ENCODE measurements around the gene SORBS2.
A peak's percentile ranks its signal among the peaks of the same experiment; 100 is the strongest.
"Not testable (repeated sequence)": the region's sequence is repeated elsewhere in the genome, so short reads cannot be mapped to it uniquely, and the experiment has no call there.

SORBS2 gene, protein sequence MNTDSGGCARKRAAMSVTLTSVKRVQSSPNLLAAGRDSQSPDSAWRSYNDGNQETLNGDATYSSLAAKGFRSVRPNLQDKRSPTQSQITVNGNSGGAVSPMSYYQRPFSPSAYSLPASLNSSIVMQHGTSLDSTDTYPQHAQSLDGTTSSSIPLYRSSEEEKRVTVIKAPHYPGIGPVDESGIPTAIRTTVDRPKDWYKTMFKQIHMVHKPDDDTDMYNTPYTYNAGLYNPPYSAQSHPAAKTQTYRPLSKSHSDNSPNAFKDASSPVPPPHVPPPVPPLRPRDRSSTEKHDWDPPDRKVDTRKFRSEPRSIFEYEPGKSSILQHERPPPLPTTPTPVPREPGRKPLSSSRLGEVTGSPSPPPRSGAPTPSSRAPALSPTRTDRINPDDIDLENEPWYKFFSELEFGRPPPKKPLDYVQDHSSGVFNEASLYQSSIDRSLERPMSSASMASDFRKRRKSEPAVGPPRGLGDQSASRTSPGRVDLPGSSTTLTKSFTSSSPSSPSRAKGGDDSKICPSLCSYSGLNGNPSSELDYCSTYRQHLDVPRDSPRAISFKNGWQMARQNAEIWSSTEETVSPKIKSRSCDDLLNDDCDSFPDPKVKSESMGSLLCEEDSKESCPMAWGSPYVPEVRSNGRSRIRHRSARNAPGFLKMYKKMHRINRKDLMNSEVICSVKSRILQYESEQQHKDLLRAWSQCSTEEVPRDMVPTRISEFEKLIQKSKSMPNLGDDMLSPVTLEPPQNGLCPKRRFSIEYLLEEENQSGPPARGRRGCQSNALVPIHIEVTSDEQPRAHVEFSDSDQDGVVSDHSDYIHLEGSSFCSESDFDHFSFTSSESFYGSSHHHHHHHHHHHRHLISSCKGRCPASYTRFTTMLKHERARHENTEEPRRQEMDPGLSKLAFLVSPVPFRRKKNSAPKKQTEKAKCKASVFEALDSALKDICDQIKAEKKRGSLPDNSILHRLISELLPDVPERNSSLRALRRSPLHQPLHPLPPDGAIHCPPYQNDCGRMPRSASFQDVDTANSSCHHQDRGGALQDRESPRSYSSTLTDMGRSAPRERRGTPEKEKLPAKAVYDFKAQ (N-terminal part only)

DNA sequence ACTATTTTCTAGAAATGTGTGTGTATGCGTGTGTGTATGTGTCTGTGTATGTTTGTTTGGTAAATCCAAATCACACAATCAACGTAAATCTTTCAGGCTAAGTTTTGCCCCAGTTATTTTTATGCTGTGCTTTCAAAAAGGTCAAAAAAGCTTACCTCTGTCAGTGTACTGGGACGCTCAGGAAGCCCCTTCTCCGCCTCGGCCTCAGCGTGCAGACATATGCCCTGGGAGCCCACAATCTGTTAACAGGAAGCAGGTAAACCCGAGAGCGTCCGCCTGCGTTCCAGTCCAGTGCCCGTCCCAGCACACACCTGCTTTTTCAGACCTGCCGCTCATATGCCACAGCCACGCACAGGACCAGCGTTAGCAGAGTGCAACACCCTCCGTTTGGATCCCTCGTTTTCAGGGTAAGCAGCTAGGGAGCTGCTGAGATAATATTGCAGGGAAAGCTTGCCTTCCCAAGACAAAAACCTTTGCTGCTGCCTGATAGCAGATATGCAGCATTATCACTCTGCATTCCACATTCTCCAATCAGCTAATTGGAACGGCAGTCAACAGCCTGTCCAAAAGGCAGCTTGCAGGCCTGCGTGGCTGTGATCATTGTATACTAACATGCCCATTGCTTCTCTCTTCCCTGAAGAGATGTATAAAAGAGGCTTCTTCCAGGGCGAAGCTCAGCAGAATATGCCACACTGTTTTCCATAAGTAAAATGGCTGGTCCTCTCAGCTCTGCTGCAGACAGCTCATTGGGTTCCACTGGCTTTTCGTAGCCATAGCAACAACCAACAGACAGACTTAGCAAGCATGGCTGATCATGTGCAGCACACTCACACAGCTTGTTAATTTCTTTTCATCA, at the start of gene SORBS2:
SORBS2 (minus strand) TSS at position 686 of the 856 bp plus-strand sequence. CDS start 121,623 bp downstream, outside the sequence.
- no peak for DNase-seq (ENCODE audit: insufficient read length, low spot score)
- no peak for FAIRE-seq

DNA sequence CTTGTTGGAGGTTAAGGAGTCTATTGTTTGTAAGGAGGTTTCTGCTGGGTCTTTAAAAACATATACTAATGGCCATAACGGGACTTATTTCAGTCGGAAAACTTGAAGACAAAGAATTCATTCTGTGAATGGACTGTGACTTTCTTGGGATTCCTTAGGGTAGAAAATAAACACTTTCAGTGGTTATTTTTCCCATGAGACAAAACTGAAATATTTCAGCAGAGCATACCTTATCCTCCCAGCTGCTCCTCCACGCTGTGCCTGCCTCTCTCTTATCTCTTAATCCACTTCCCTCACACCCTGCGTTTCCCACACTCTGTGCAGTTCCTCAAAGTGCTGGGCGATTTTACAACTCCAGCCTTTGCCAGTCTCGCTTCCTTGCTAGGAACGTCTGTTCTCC, 47.1 kb upstream of the SORBS2 start:
- DNase-seq (ENCODE audit: insufficient read length, low spot score) = no peak
- FAIRE-seq = no peak

DNA sequence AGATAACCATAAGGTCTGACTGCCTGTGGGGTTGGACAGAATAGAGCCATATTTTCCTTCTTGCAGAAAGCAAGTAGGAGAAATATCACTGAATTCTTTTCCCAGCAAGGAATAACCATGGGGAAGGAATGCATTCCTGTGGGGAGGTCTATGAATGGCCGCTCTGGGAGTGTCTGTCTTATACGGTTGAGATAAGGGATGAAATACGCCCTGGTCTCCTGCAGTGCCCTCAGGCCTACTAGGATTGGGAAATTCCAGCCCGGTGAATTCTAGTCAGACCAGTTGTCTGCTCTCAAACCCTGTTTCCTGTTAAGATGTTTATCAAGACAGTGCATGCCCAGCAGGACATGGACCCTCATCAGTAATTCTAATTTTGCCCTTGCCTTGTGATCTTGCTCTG, 45.6 kb upstream of the SORBS2 start:
- not testable (repeated sequence) for FAIRE-seq; DNase-seq (ENCODE audit: insufficient read length, low spot score)

DNA sequence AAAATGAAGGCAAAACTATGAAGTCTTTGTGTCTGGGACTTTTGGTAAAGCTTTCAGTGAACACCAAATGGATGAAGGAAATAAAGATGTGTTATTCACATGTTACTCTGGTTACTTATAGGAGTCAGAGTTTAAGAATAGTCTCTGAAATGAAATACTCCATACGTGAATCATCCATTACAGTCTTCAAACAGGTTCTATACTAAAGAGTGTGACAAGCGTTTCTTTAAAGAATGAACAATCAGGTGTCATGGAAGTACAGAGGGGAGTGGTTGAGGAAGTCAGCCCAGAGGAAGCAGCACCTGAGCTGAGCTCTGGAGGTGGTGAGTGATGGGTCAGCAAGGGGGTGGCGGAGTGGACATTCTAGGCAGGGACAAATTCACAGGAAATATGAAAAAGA, 41.8 kb upstream of the SORBS2 start:
- DNase-seq (ENCODE audit: insufficient read length, low spot score) (no peak), FAIRE-seq (no peak)

DNA sequence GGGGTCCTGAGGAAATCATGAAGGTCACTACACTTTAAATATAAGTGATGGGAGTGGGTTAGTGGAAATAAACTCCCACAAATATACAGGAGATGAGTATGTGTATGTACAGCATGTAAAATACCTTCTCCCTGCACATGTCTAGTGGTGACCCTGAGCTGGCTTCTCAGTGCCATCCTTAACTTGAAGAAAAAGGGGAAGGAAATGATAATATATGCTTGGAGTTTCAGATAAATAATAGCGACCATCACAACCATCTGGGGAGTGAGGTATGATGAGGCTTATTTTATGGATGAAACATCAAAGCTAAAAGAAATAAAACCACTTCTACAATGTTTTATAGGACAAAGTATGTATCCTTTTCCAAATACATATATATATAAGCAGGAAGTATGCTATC, 41.0 kb upstream of the SORBS2 start:
- no peak for DNase-seq (ENCODE audit: insufficient read length, low spot score)
- no peak for FAIRE-seq

DNA sequence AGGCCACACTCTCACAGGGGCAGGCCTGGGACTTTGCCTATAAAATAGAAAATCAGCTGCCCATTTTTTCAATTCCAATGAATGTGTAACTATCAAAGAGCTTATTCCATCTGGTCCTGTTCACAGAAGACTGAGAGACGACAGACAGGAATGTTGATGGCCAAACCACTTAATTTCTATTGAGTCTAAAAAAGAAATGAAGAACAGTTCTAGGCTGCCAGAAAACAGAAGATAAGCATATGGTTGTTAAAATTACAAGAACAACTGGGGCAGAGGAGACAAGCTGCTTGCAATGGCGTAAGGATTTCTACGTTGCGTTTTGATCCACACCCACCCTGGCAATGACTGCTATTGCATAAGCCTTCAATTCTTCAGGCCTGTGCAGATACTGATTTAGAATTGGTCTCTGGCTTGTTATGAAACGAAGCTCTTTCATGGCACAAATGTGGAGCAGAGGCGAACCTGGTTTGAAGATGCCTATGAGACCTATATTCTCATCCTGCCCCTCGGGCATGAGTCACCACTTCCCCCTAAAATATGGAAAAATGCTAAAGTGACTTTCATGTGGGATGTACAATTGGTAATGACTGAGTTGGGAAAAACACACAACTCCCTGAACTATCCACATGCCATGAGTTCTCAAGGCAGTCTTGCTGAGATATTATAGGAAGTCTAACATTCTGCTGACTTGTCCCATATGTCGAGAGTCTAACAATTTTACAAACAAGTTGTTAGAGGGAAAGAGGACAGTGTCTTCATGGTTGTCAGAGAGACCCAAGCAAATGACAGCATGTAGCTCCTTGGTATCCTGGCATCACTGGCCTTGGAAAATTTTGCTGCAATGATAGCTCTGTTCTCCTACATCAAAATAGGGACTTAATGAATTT, 37.9 kb upstream of the SORBS2 start:
- FAIRE-seq = peak; percentile 4
- no peak for DNase-seq (ENCODE audit: insufficient read length, low spot score)

DNA sequence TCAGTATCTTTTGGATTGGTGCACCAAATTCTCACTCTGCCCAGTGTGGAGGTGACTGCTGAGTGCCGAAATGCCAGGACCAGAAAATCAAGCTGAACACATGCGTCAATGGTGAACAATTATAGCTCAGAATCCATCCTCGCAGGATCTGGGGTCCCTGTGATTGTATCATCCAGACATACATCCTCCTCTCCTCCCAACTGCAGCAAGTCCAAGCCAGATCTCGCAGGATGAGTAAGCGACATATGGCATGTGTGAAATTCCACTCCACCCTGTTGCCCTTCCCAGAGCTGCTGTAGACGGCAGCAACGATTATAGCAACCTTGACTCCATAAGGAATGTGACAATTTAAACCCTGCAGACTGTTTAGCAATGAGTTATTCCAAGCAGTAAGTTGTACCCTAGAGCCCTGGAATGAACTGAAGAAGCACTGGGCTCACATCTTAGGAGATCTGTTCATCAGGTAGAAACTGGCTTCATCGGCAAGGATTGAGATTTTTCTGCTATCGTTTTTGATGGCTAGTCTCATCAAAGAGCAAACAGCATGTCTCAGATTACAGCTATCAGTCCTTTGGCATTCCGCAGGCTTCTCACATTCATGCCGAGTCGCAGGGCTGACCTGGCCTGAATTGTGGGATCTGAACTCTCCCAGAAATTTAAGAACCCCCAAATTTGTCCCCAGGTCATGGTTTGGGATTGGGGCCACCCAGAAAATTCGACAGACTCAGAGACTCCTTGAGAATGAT, 35.5 kb upstream of the SORBS2 start:
- peak; percentile 99 for FAIRE-seq
- peak; percentile 69 for DNase-seq (ENCODE audit: insufficient read length, low spot score)

DNA sequence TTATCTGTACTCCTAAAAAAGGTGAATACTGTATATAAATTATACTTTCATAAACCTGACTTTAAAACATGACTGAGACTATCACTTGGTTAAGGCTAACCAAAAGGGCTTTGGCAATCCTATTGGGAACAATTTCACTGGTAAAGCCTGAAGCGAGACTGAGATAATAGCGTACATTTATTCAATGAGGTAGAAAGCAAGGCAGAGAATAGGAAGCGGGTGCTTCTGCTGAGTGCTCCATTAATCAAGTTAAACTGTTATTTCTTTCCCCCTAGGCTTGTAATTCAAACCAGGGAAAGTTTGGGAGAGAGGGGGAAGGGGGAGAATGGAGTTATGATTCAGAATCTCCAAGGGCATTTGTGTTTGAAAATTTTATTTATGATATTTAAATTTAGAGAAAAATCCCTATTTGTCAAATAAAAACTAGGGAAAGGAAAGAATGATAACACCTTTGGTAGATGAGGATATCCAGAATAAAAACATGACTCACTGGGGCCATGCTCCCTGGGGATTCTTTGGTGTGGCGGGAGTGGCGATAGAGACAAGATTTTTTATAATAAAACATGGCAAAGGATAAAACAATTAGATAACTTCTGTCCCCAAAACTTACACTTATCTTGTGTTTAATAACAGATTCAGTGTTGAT, 34.6 kb upstream of the SORBS2 start:
- FAIRE-seq (no peak), DNase-seq (ENCODE audit: insufficient read length, low spot score) (no peak)

DNA sequence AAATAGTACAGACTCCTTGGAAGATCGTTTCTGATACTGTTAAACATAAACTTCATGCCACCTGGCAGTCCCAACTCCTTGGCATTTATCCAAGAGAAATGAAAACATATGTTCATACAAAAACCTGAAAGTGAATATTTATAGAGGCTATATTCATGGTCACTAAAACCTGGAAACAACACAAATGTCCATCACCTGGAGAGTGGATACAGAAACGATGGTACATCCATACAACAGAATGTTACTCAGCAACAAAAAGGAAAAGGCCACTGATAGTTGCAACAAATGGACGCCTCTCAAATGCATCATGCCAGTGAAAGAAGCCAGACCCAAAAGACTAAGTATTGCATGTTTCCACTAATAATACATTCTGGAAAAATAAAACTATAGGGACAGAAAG, 34.0 kb upstream of the SORBS2 start:
- DNase-seq (ENCODE audit: insufficient read length, low spot score) (no peak), FAIRE-seq (no peak)

DNA sequence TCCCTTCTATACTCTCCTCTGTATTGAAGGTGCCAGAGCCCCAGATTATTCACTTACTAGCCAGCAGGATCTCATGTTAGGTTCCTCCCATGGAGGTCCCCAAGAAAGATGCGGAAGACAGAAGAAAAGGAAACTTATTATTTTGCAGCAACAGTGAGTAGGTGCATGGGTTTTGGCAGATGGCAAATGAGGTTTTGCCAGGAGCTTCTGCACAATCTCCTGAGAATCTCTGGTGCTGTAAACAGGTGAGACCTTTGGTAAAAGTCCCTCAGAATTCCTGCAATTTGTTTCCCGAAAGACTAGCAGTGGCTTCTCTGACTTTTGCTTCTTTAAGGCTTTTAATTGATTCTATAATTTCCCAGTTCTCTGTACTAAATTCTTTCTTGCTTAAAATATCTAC, 29.5 kb upstream of the SORBS2 start:
- FAIRE-seq = no peak
- no peak for DNase-seq (ENCODE audit: insufficient read length, low spot score)

DNA sequence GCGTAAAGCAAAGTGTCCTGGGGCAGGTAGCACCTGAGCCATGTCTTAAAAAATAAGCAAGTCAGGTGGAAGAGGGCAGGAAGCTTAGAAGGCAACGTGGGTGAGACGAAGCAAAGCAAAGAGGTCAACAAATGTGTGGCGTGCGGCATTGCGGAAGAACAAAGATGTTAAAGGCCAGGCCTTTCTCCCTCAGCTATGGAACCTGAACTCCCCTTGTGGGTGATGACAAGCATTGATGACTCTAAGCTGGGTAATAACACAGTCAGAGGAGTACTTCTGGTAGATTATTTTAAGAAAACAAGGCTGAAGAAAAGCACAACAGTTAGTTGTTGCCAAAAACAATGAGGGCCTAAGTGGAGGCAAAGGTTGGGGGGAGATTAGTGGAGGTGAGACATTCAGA, 29.0 kb upstream of the SORBS2 start:
- no peak for DNase-seq (ENCODE audit: insufficient read length, low spot score)
- FAIRE-seq = no peak

DNA sequence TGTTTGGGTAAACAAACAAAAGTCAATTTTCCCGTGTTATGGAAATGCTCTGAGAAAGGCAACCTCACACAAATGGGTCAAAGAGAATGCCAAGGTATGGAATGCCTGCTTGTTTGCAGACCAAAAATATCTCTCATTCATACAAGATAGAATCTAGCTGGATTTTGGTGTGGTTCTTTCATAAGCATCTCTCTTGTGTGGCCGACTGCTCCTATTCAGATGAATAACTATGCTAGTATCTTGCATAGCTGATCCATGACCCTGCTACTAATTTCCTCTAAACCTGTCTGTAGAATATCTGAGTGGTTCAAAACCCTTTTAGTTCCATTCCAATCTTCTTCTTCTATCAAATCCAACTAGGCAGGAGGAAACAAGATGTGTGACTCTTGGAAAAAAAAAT, 28.2 kb upstream of the SORBS2 start:
- DNase-seq (ENCODE audit: insufficient read length, low spot score) = no peak
- FAIRE-seq = no peak

DNA sequence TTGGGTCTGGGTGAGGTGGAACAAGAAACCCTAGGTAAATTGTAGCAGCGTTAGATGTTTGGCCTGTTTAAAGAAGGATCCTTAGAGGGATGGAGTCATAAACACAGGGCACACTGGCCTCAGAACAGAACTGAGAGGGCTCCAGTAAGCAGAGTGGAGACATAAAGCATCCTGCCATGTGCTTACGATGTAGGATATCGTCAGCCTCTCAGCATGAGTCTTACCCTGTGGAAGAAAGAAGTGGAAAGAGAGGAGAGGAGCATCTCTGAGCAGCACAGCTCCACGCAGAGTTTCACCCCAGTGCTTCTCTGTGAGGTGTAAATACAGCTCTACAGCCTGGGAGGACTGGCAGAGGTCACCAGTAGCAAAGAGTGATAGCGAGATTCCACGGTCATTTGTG, 27.8 kb upstream of the SORBS2 start:
- no peak for DNase-seq (ENCODE audit: insufficient read length, low spot score)
- FAIRE-seq = no peak

DNA sequence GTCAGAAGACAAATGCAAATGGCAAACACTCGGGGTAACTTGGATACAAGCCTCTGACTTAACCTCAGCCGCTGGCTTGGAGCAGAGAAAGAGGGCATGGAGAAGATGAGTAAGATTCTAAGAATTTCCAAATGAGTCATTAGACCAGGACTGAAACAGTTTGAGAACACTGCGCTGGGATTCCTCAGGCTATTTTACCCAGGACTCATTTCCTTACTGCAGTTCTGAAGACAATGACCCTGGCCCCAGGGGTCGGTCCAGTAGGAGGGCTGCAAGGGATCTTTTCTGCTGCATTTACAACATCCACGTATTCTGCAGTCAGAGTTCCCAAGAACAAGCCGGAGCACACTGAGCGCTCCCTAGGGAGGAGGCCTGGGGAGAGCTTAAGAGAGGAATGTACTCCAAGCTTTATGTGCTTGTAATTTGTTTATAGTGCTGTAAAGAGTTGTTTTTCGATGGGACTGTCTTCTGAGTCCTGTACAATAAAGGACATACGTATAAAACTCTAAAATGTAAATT, 27.3 kb upstream of the SORBS2 start:
- peak; percentile 85 for DNase-seq (ENCODE audit: insufficient read length, low spot score)
- peak; percentile 36 for FAIRE-seq

DNA sequence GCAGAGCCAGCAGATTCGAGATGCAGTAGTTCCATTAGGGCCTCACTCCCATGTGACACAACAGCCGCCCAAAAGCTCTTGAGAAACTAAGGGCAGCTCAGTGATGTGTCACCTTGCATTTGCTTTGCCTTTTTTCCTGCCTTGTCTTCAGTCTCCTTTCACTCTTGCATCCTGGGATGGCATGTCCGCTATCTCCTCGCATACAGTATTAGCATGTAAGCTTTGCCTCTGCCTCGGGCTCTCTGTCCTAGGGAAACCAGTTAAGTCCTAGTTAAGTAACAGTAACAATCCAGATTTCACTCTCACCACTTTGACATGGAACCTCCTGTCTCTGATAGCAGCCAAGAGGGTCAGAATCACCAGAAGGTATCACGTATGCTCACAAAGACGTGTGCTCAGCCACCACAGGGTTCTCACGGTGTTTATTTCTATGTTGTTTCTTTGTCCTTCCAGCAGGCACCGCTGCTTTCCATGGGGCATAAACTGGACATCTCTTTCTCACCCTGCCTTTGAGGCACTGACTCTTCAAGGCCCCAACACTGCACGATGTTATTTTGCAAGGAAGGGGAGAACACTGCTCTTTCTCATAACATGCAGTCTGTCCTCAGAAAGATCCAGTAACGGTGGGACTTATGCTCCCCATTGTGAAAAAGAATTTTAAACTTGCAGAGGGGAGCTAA, 26.7 kb upstream of the SORBS2 start:
- DNase-seq (ENCODE audit: insufficient read length, low spot score) (no peak), FAIRE-seq (no peak)

DNA sequence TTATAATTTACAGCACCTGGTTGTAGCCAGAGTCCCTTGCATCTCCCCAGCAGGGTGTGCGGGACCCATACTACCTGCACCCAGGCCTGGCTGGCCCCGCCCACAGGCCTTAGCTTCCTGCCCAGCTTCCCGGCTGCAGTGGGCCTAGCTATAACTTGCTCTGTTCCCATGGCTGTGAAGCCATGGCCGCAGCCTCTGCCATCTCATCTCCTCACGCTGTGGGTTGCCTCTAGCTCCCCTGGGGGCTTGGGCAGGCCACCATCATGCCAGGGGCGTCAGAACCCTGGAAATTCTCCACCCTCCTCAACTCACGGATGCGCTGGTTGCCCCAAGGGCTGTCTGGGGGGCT, 26.1 kb upstream of the SORBS2 start:
- FAIRE-seq = no peak
- no peak for DNase-seq (ENCODE audit: insufficient read length, low spot score)

DNA sequence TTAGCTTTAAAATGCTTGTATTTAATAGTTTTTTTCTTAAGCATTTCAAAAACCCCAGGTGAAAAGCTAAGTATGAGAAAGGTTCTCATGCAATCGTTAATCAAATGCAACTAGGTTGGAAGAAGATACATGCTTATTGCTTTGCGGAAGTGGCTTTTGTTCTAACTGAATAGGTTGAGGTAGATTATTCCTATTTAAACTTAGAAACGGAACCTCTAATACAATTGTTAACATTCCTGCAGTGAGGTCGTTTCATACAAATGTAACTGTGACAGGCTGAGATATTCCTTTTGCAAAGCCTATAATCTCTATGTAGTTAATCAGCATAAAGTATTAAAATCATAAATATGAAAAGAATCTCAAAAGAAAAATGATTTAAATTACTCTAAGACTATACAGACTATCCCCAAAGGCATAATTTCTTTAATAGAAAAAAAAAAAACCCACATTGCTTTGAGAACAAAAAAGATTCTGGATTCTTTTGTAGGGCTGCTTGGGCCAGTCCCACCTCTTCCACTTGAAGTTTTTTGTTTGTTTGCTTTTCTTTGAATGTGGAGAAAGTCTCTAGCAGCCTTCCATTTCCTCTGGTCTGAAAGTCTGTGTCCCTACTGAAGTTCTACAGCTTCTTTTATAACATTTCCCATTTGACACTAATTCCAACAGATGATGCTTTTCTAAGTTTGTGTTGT, 25.6 kb upstream of the SORBS2 start:
- DNase-seq (ENCODE audit: insufficient read length, low spot score) (no peak), FAIRE-seq (no peak)

All from HTR-8/SVneo (cell line).